HG02938 (cell line): ENCODE results near the gene TRIO.

Experiments
- ATAC-seq: cut with Tn5 transposase; IDR thresholded peaks from one replicate; pipeline ENCODE4 v1.9.1; 2021; ENCODE audit warnings: mild to moderate bottlenecking, moderate library complexity; ENCODE audit not compliant: unreplicated experiment

TRIO gene

DNA sequence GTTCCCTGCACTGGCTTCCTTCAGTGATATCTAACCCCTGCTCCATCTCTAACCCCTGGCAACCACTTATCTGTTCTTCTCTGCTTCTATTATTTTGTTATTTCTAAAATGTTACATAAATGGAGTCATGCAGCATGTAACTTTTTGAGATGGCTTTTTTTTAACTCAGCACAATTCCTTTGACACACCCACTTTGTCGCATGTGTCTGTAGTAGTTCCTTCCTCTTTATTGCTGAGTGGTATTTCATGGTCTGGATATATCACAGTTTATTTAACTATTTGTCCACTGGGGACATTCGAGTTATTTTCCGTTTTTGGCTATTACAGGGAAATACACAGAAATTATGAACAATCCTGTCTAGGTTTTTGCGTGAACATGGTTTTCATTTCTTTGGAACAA is 200.2 kb downstream of the TRIO start:
- ATAC-seq = no peak

DNA sequence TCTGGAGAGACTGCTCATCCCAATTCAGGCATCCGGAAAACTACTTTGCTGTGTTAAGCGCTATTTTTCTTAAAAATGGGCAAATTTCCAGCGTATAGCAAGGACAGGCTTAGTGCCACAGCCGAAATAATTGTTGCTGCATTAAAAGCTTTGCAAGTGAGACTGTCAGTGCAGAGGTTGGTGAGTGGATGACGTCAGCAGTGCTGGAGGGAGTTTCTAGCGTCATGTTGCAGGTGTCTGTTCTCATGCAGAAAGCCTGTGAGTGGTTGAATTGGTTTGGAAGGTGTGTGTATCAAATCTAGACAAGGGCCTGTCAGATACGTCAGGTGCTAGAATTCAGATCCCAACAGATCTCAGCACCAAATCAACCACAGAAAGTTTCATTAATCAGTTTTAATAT is 204.4 kb downstream of the TRIO start:
- no peak for ATAC-seq

DNA sequence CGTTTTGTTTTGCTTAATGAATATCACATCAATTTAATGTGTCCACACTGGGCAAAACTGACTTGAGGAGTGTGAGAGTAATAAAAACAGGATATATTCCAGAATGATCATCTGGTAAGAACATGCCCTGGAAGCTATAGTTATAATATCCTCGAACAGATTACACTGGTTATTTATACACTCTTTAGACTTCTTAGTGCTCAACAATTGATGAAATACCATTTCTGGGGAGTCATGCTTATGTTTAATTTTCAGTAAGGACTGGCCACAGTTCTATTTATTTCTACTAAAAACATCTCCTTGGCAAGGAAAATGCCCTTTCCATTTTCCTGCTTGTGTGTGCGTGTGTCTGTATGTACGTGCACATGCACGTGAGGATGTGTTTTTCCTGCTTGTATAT is 205.0 kb downstream of the TRIO start:
- ATAC-seq = no peak

DNA sequence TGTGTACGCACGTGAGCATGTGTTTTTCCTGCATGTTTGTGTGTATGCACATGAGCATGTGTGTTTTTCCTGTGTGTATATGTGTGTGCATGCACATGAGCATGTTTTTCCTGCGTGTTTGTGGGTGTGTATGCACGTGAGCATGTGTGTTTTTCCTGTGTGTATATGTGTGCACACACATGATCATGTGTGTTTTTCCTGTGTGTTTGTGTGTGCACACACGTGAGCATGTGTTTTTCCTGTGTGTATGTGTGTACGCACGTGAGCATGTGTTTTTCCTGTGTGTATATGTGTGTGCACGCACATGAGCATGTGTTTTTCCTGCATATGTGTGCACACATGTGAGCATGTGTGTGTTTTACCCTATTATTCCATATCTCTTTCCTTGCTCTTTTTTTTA is 205.9 kb downstream of the TRIO start:
- ATAC-seq = no peak

DNA sequence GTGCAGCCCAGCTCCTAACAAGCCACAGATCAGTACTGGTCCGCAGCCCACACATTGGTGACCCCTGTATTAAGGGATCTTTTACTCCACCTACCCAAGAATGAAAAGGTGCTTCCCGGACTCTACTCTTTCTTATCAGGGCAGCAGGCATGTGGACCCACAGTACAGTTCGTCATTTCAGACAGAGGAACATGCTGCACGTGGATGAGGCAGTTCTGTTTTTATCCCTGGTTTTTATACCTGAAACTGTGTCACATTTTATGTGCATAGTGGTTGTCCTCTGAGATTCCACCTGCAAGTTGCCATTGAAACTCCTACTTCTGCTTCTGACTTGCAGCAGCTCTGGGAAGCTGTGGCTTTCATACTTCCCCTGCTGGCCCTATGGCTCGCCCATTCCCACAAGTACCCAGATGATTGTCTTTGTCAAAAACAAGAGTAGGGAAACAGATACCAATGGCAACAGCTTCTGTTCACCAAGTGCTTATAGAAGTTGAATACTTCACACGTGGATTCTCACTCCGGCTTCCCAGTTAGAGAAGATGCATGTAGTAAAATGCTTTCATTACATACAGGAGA is 208.0 kb downstream of the TRIO start:
- ATAC-seq = no peak

DNA sequence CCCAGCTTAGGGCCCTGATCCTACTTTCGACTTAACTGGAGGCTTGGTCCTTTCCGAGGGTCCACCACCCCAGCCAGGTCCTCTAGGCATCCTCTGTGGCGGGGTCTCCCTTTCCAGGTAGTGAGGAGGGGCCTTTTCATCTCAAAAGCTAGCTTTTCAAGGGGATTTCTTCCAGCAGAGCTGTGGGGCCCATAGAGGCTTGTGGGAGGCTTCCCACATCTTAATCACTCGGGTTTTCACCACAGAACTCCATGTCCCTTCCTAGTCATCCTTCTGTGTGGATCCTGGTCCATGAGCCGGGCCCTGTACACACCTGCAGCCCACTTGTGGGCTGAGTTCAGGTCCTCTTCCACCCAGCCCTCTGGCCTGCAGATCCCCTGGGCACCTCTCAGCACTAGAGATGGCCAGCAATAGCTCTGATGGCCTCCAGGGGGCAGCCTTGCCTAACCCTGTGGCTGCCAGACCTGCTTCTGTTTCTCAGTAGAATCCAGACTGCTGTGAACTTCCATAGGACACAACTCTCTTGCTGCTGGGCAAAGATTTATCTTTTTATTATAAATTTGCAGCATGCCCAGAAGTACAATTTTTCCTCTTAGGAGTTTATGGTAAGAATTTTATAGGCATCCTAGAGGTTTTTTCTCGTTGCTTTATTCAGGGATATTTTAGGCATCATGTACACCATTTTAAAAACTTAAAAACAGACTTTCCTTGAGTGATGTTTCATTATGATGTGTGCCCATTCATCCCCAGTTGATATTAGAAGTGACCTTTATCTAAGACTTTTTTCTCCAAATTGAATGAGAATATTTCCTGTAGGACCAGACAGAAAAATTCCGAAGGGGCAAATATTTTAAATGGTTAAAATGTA is 208.9 kb downstream of the TRIO start:
- ATAC-seq = peak; percentile 89

DNA sequence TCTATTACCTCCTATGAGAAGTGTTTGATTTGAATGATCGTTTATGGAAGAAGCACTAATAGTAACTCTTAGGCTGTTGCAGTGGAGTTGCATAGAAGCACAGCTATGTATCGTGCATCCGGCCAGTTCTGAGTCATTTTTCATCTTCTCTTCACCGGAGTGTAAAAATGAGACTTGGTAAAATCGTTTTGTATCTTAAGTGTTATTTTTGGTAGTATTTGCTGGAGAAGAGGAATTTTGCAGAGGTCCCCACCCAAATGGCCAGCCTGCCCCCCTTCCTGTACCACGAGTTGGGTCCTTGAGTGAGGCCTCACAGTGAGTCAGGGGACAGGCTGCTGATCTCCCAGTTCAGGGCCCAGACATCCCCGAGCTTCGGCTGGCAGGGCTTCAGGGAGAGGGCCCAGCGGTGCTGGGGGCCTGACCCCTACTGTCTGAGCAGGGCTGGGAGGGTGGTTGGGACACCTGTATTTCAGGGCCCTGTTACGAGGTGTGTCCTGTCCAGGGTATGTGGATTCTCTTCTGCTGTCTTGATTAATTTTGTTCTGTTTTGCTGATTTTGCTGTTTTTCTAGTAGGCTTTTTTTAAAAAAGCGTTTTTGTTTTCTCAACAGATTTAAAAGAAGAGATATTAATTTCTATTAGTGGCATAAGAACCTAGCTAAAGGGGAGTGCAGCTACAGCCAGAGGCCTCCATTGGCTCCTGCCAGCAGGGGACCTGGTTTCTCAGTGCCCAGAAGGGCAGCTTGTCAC is 210.8 kb downstream of the TRIO start:
- no peak for ATAC-seq

DNA sequence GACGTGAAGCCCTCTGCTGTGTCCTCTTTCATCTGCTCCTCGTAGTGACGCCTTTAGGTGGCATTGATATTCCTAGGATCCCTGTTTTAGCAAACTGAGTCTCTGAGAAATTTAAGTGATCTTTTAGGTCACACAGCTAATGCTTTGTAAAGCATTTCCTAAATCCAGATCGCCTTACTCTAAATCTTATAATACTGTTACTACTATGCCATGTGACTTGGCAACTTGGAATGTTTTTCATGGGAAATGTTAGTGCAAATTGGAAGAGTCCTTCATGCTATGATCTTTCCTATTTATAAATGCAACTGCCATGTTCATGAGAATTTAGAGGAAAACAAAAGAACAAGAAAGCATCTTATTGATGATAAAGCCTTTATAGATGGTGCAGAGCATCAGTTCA is 212.2 kb downstream of the TRIO start:
- no peak for ATAC-seq

DNA sequence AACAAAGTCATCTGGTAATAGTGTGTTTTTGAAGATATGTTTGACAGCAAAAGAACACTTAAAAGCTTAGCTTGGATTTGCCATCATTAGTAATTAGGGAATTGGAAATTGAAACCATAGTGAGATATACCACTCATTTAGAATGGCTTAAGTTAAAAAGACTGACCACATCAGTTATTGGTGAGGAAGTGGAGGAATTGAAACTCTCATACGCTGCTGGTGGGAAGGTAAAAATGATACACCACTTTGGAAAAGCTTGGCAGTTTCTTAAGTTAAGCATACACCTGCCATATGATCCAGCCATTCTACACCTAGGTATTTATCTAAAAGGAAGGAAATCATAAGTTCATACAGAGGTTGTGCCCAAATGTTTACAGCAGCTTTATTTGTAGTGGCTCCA is 213.2 kb downstream of the TRIO start:
- peak; percentile 46 for ATAC-seq

DNA sequence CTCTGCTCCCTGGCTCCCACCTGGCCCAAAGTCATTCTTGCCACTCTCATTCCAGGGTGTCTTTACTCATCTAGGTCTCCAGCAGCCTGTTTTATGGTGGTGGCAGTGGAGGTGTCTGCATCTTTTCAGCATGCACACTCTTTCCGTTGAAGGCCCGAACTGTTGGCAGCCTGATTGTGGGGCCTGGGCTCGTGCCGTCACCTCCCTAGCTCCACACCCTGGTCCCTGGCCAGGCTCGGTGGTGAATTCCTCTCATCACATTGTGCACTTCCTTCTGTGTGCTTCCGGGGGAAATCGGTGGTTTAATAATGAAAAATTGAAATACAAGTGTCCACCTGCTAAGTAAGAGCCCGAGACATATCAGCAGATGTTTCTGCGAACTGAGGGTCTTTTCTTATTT is 214.3 kb downstream of the TRIO start:
- ATAC-seq = no peak

DNA sequence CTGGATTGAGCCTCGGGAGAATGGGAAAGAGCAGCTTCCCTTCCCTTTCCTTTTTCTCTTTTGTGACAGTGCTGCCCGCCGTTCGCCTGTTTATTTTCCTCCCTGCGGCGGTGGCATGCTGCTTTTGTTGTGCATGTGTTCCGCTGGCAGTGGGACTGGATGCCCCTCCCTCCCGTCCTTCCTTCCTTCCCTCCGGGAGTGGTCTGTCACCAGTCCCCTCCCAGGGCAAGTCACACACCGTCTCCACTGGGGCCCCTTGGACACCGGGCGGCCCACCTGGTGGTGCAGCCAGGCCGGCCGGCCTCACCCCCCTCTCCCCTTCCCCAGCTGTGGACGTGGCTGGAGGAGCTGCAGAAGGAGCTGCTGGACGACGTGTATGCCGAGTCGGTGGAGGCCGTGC is 214.7 kb downstream of the TRIO start:
- ATAC-seq = no peak

DNA sequence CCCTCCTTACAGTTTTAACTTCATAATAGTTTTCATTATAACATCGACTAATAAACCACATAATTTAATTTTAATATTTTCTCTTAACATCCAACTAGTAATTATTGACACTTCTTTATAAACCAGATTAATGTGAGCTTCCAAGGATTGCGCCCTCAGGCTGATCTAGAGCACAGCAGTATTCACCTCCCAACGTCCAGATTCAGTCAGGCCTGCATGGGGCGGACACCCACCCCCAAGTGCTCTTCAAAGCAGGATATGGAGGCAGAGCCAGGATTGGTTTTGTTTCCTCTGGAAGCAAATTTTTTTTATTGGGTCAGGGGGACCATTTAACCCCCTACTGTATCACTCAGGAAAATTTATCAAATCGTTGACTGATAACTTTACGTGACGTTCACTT is 215.4 kb downstream of the TRIO start:
- ATAC-seq = no peak

DNA sequence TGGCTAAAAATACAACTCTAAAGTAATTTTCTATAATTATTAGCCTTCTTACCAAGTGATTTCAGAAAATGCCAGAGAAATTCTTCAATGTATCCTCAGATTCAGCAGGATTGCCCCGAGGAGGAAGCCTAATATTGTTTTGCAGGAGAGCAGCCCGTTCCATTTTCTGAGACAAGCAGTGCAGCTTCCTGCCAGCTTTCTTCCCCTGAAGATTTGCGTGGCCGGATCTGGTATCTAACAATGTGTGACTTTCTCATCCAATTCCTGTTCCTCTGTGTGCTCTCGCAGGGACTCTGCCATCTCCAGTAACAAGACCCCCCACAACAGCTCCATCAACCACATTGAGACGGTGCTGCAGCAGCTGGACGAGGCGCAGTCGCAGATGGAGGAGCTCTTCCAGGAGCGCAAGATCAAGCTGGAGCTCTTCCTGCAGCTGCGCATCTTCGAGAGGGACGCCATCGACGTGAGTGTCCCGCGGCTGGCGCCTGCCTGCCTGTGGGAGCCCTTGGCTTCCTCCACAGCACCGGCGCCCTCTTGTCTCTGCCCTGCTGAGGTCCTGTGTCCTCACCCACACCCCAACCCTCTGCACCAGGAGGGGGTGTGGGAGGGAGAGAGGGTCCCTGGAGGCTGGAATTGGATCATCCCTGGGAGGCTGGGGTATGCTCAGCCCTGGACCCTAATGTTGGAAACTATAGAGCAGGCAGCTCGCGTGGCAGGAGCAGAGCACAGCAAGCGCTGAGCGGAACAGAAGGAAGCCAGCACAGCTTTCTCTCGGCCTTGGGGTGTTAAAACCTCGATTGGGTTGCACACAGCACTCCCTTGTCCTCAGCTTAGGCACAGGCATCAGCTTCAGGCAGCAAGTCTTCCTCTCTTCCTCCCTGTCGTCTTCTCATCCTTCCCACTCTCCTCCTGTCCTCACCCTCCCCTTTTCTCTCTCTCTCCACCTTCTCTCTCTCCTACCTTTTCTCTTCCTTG is 216.2 kb downstream of the TRIO start:
- no peak for ATAC-seq

DNA sequence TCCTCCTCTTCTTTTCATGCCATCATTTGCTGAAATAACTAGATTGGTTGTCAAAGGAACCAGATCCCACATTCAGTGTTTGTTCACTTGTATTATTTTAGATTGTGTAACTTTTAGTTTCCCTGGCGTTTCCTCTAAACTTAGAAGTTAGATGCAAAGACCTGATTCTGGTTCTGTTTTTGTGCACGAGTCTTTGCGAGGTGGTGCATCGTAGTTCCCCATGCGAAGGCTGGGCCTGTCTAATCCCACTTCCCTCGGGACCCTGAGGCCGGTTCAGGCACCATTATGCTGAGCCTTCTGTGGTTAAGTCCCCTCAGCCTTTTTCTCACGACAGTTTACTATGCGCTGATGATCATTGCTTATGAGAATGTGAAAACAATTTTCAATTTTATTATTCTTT is 219.3 kb downstream of the TRIO start:
- no peak for ATAC-seq

DNA sequence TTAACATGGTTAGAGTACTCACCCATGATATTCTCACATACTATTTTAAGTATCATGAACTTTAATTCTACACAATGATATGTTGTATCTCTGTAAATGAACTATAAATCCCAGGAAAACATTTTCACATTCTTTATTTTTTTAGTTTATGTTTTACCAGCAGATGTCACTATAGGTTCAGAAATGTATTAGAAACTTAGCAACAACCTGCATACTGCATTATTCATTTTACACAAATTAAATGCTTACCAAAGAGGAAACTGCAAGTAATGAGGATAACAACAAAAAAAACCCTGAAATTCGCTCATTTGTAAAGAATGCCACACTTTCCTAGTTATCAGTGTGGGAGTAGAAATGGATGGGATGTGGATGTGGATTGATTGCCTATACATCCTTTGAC is 221.0 kb downstream of the TRIO start:
- ATAC-seq = no peak

DNA sequence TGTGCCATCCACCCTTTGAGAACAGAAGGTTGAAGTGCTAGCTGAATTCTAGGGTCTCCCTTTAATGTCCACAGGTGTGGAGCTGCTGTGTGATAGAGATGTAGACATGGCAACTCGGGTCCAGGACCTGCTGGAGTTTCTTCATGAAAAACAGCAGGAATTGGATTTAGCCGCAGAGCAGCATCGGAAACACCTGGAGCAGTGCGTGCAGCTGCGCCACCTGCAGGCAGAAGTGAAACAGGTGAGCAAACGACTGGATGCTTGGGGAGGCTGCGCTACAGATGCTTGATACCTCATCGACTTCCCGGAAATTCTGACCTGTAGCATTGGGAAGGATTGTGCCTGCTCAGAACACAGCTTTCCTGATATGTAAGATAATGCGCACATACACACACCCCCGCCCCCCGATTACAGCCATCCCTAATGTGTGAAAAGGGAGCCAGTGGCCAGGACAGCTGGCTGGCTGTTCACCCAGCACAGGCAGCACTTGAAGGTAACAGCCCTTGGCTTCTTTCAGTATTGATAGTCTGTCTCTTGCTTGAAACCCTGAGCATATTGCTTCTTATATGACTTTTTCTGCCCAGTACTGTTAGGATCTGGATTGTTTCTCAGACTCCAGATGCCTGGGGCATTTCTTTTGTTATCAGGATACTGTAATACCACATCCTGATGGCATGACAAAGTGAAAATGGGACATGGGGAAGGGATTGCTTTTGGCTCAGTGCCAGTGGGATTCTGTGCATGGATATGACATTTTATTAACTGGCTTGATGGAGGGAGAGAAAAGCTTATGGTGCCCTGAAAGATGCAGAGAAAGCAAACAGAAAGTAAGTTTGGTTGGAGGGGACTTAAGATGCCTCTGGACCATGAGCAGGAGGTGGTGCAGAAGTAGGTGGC is 221.7 kb downstream of the TRIO start:
- no peak for ATAC-seq

DNA sequence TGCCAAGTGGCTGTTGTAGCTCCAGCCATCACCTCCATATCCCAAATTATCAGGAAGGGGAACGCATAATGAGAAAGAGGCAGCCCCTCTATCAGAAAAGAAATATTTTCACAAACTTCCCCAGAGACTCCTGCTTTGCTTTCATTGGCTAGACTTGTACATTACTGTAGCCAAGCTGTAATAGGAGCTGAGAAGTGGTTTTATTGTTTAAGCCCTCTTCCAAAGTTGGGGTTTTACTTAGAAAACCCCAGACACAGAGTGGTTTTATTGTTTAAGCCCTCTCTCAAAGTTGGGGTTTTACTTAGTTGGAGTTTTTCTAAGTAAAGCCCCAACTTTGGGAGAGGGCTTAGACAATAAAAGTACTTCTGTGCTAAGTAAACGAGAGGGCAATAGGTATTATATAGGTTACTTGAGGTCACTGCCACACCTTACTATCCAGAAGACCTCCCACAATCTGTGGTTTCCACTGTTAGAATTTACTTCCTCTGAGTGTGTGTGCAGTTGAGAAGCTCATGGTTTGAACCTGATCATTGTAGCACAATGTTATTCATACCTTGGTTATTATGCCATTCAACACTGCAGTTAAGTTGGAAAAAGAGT is 222.8 kb downstream of the TRIO start:
- no peak for ATAC-seq

DNA sequence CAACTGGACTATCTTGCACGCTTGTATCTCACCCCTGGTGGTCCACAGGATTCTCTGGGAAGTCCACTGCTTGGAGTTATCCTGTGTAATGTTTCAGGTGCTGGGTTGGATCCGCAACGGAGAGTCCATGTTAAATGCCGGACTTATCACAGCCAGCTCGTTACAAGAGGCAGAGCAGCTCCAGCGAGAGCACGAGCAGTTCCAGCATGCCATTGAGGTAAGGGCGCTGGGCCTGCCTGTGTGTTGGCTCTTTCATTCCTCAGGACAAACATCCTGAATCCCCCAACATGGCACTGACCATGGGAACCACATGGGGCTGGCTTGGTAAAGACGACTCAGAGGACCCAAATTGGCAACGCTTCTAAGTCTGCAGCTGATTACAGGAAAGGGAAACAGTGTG is 223.6 kb downstream of the TRIO start:
- ATAC-seq = no peak

DNA sequence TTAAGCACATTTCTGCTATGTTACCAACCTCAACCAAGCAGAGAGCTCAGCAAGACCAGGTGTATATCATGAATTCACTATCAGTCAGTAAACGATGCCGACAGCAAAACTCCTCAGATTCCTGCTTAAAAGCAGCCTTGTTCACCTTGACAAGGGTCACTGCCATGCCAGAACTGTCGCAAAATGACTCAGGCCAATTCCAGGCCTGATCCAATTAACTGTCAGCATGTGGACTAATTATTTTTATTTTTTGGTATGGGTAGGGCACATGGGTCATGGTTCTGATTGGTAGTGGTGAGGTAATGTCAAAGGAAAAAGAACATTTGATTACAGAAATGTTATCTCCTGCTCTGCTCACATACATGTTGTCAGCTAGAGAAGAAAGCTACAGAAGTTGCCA is 224.2 kb downstream of the TRIO start:
- no peak for ATAC-seq
